ENCODE measurements around the gene KIF5B.
"Not testable (repeated sequence)": the region's sequence is repeated elsewhere in the genome, so short reads cannot be mapped to it uniquely, and the experiment has no call there.

The KIF5B gene

DNA sequence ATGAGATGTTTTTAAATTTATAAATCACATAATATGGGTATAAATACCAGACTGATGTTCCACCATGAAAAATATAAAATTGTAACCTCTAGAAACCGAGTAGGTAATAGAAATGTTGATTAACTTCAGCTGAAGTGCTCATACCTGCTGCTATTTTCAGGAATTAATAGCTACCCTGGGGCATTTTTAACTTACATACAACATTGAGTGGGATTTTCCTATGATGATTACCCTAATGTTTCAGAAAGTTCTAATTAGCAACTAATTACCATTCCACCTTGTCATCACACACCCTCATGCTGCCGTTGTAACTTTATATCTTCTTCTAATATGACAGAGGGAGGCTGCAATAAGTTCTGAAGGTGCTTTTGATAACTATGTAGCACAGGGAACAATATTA, 74.1 kb downstream of the KIF5B start:
- in situ Hi-C loops (cut with HindIII; ENCODE audit: low pct_ligation_motif_present, low sequenced_read_pairs), result no loop called here
- no peak for DNase-seq
- Histone ChIP-seq H3K4me3 (ENCODE audit: low read depth, low read length) (no peak overlapping the region), H3K36me3 (replicated peaks) (no peaks in the 10 kb centered on the region), H3K27ac (no peak overlapping the region), H3K27me3 (replicated peaks) (no peaks in the 10 kb centered on the region)
- TF ChIP-seq, protein P1, sequence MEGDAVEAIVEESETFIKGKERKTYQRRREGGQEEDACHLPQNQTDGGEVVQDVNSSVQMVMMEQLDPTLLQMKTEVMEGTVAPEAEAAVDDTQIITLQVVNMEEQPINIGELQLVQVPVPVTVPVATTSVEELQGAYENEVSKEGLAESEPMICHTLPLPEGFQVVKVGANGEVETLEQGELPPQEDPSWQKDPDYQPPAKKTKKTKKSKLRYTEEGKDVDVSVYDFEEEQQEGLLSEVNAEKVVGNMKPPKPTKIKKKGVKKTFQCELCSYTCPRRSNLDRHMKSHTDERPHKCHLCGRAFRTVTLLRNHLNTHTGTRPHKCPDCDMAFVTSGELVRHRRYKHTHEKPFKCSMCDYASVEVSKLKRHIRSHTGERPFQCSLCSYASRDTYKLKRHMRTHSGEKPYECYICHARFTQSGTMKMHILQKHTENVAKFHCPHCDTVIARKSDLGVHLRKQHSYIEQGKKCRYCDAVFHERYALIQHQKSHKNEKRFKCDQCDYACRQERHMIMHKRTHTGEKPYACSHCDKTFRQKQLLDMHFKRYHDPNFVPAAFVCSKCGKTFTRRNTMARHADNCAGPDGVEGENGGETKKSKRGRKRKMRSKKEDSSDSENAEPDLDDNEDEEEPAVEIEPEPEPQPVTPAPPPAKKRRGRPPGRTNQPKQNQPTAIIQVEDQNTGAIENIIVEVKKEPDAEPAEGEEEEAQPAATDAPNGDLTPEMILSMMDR (IDR thresholded peaks at IDR 0.05; ENCODE audit: low read depth, low read length, missing control alignments), result no peak

- TF ChIP-seq, protein P1 (IDR thresholded peaks at IDR 0.05; ENCODE audit: low read depth, low read length, missing control alignments), result no peak
- no peak overlapping the region for H3K27ac ChIP-seq
- no peaks in the 10 kb centered on the region for H3K36me3 ChIP-seq (replicated peaks)
- no peak overlapping the region for H3K4me3 ChIP-seq (ENCODE audit: low read depth, low read length)
- no peaks in the 10 kb centered on the region for H3K27me3 ChIP-seq (replicated peaks)
- no peak for DNase-seq
- in situ Hi-C loops (cut with HindIII; ENCODE audit: low pct_ligation_motif_present, low sequenced_read_pairs), result no loop called here
These were observed 75.8 kb downstream of the KIF5B start for GRCh38 chr10:31980471-31980870.

DNA sequence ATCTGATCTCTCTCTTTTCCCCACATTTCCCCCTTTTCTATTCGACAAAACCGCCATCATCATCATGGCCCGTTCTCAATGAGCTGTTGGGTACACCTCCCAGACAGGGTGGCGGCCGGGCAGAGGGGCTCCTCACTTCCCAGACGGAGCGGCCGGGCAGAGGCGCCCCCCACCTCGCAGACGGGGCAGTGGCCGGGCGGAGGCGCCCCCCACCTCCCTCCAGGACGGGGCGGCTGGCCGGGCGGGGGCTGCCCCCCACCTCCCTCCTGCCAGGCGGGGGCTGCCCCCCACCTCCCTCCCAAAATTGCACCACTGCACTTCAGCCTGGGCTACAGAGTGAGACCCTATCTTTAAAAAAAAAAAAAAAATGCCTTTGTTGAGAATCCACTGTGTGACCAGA, 77.2 kb downstream of the KIF5B start:
- H3K36me3 ChIP-seq (replicated peaks); H3K27me3 ChIP-seq (replicated peaks); DNase-seq; H3K27ac ChIP-seq; H3K4me3 ChIP-seq (ENCODE audit: low read depth, low read length); in situ Hi-C loops (cut with HindIII; ENCODE audit: low pct_ligation_motif_present, low sequenced_read_pairs): not testable (repeated sequence)

GRCh38 chr10:31978156-31978483, 78.1 kb downstream of the KIF5B start:
- TF ChIP-seq, protein P1 (IDR thresholded peaks at IDR 0.05; ENCODE audit: low read depth, low read length, missing control alignments), result no peak
- Histone ChIP-seq H3K27me3 (replicated peaks) (no peaks in the 10 kb centered on the region), H3K4me3 (ENCODE audit: low read depth, low read length) (no peak overlapping the region), H3K27ac (no peak overlapping the region), H3K36me3 (replicated peaks) (no peaks in the 10 kb centered on the region)
- no peak for DNase-seq
- in situ Hi-C loops (cut with HindIII; ENCODE audit: low pct_ligation_motif_present, low sequenced_read_pairs), result no loop called here

- Histone ChIP-seq H3K27me3 (replicated peaks) (no peaks in the 10 kb centered on the region), H3K36me3 (replicated peaks) (no peaks in the 10 kb centered on the region), H3K27ac (no peak overlapping the region), H3K4me3 (ENCODE audit: low read depth, low read length) (no peak overlapping the region)
- in situ Hi-C loops (cut with HindIII; ENCODE audit: low pct_ligation_motif_present, low sequenced_read_pairs), result no loop called here
- peak; percentile 29 for DNase-seq
- TF ChIP-seq, protein P1 (IDR thresholded peaks at IDR 0.05; ENCODE audit: low read depth, low read length, missing control alignments), result no peak
These were observed 78.6 kb downstream of the KIF5B start for GRCh38 chr10:31977440-31978155.

DNA sequence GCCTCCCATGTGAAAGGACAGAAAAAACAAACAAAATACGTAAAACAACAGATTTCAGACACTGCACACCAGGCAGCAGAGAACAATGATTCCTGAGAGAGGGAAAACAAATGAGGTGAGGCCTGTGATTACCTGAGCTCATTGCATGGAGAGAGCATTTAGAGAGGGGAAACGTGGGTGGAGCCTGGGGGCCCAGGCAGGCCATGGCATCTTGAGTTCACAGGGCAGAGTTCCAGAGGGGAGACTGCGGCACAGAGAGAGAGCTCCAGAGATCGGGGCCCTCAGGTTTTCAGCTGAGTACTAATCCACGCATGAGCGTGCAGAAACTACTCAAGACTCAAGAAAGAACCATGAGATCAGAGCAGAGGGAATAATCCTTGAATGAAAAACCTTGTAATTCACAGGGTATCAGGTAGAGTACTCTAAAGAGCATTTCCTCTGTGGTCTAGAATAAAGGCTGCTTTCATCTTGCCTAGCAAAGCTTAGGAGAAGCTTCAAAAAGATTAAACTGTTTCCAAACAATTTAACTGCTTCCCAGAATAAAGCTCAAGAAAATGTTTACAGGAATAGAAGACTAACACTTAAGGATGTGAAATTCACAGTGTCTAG, 81.0 kb downstream of the KIF5B start:
- in situ Hi-C loops (cut with HindIII; ENCODE audit: low pct_ligation_motif_present, low sequenced_read_pairs), result no loop called here
- Histone ChIP-seq H3K36me3 (replicated peaks) (no peaks in the 10 kb centered on the region), H3K27ac (no peak overlapping the region), H3K4me3 (ENCODE audit: low read depth, low read length) (no peak overlapping the region), H3K27me3 (replicated peaks) (no peaks in the 10 kb centered on the region)
- TF ChIP-seq, protein P1 (IDR thresholded peaks at IDR 0.05; ENCODE audit: low read depth, low read length, missing control alignments), result no peak
- DNase-seq, result no peak

Measured in brain microvascular endothelial cell (primary cell).